Common myeloid progenitor, CD34-positive (primary cell): ENCODE results near the gene UBTD1.

Experiments
- CTCF ChIA-PET: fragments of 350-600 bp; sonication (Branson Sonifier 250); formaldehyde crosslinking; loops from one replicate; lab custom pipeline; 2021; ENCODE audit warnings: antibody characterized with exemption; lab: Charles Lee
- POLR2A ChIA-PET: fragments of 350-600 bp; sonication (Branson Sonifier 250); formaldehyde crosslinking; loops from one replicate; lab custom pipeline; 2021; ENCODE audit warnings: antibody characterized with exemption; lab: Charles Lee
- DNase-seq, 3 donors: peaks; one replicate each; pipeline versions ENCODE4 v3.0.0 to v3.0.0-alpha.2; 2013
- H3K27ac ChIP-seq, 2 experiments: 1 replicate in 1 of 2; 2 replicates in 1 of 2; pipeline ENCODE4 v1.7.0; 2013; ENCODE audit warnings: inconsistent platforms in 2 of 2, low read length in 2 of 2, mild to moderate bottlenecking in 2 of 2, low read depth in 1 of 2, moderate library complexity in 1 of 2; ENCODE audit not compliant: severe bottlenecking in 2 of 2, insufficient read depth in 1 of 2, poor library complexity in 1 of 2
- H3K27me3 ChIP-seq, 5 experiments: replicated peaks in 2 of 5; 1 replicate in 3 of 5; 2 replicates in 2 of 5; pipeline versions ENCODE4 v1.6.1 to v1.7.0; 2013; ENCODE audit warnings: low read length in 4 of 5, mild to moderate bottlenecking in 2 of 5, moderate library complexity in 2 of 5, inconsistent platforms in 1 of 5; ENCODE audit not compliant: insufficient read depth in 5 of 5, control insufficient read depth in 4 of 5
- H3K36me3 ChIP-seq, 4 experiments: 1 replicate in 2 of 4; 2 replicates in 2 of 4; pipeline versions ENCODE4 v1.6.1 to v1.7.0; 2013; ENCODE audit warnings: low read length in 3 of 4, control low read depth in 1 of 4, mild to moderate bottlenecking in 1 of 4; ENCODE audit not compliant: control insufficient read depth in 4 of 4, insufficient read depth in 4 of 4
- H3K4me1 ChIP-seq, 4 experiments: 1 replicate in 3 of 4; 2 replicates in 1 of 4; pipeline versions ENCODE4 v1.6.1 to v1.7.1; 2013; ENCODE audit warnings: low read length in 3 of 4, mild to moderate bottlenecking in 3 of 4, control low read depth in 1 of 4, inconsistent platforms in 1 of 4, moderate library complexity in 1 of 4; ENCODE audit not compliant: control insufficient read depth in 4 of 4, insufficient read depth in 4 of 4; ENCODE audit errors: control extremely low read depth in 1 of 4
- H3K4me3 ChIP-seq, 7 experiments: 1 replicate in 4 of 7; 2 replicates in 3 of 7; pipeline versions ENCODE4 v1.5.1 to v1.7.0; 2013; ENCODE audit warnings: mild to moderate bottlenecking in 7 of 7, low read length in 6 of 7, moderate library complexity in 6 of 7, inconsistent platforms in 2 of 7, low read depth in 2 of 7, control low read depth in 1 of 7; ENCODE audit not compliant: insufficient read depth in 4 of 7, control insufficient read depth in 1 of 7; ENCODE audit errors: extremely low read depth in 1 of 7
- H3K9me3 ChIP-seq, 5 experiments: 1 replicate in 4 of 5; 2 replicates in 1 of 5; pipeline versions ENCODE4 v1.6.1 to v1.7.1; 2013; ENCODE audit warnings: low read length in 4 of 5, mild to moderate bottlenecking in 2 of 5, inconsistent platforms in 1 of 5, low read depth in 1 of 5, moderate library complexity in 1 of 5; ENCODE audit not compliant: control insufficient read depth in 4 of 5, insufficient read depth in 2 of 5; ENCODE audit errors: control extremely low read depth in 1 of 5
- WGBS: methylation state at CpG from one replicate; pipeline ENCODE4 v1.1.5; 2013; ENCODE audit not compliant: insufficient coverage; 5-methylcytosine and 5-hydroxymethylcytosine counted together

UBTD1 gene

DNA sequence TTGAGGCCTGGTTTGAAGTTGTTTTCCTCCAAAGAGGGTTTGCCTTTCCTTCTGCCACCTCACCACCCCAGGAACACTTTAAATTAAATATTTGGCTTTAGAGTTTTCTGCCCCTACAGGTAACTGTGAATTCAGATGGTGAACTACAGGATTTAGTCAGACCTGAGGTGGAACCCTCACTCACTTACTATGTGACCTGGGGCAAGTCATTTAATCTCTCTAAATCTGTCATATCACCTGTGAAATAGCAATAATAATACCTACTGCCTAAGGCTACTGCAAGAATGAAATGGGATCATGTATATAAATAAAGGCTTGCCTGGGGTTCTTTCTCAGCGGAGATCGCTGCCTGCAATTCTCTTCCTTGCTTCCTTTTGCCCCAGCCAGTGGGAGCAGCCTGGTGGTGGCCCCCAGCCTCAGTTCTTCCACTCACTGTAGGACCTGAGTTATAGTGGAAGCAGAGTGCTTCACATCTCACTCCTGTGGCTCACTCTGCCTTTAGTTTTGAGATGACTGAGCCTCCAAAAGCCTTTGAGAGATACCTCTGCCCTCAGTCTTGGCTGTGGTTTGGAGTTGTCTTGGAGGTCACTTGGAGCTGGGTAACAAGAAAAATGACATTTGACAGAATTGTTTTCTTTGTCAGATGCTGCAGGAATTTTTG is 67.7 kb downstream of the UBTD1 start:
- Histone ChIP-seq H3K27ac (no peak overlapping the region), H3K9me3 (peaks cover 0 to 4% (median 0%) of the 10 kb centered on the region in 5 experiments), H3K4me3 (no peak overlapping the region), H3K4me1 (no peaks in the 10 kb centered on the region), H3K36me3 (peaks cover 0 to 8% (median 0%) of the 10 kb centered on the region in 4 experiments), H3K27me3 (no peaks in the 10 kb centered on the region)
- ChIA-PET POLR2A (no interaction called here), CTCF (interaction anchor here (1.1 to 1.4 kb wide), 2 partner anchors 12 to 136 kb away, joined by 3 to 5 read pairs; no protein-coding TSS in a partner anchor)
- no peak for DNase-seq
- WGBS = 93% methylated on average over 2 of the region's 2 CpGs

DNA sequence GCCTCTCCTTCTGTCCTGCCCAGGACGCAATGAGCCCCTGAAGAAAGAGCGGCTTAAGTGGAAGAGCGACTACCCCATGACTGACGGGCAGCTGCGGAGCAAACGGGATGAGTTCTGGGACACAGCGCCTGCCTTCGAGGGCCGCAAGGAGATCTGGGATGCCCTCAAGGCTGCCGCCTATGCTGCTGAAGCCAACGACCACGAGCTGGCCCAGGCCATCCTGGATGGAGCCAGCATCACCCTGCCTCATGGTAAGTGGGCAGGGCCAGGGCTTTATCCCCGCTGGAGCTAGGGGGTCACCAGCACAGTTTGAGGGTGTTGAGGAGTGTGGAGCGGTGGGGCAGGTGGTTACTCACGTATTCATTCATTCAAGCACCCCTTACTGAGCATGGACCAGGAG is 69.2 kb downstream of the UBTD1 start:
- no peak overlapping the region for H3K4me3 ChIP-seq

DNA sequence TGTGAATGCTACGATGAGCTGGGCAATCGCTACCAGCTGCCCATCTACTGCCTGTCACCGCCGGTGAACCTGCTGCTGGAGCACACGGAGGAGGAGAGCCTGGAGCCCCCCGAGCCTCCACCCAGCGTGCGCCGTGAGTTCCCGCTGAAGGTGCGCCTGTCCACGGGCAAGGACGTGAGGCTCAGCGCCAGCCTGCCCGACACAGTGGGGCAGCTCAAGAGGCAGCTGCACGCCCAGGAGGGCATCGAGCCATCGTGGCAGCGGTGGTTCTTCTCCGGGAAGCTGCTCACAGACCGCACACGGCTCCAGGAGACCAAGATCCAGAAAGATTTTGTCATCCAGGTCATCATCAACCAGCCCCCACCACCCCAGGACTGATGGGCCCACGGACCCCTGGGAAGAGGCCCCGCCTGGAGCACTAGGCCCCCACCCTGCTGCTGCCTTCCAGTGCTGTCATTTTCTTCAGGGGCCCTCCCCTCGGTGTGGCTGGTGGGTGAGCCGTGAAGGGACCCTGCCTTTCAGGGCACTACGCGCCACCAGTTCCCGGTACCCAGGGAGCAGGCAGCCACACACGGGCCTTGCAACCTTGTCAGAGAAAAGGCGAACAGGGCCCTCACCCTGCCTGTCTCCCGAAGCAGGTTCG is 71.5 kb downstream of the UBTD1 start:
- Histone ChIP-seq H3K4me1 (peaks cover 0 to 1% (median 0%) of the 10 kb centered on the region in 4 experiments), H3K27me3 (no peaks in the 10 kb centered on the region), H3K36me3 (peaks cover 0 to 8% (median 0%) of the 10 kb centered on the region in 4 experiments), H3K9me3 (no peaks in the 10 kb centered on the region), H3K4me3 (no peak overlapping the region), H3K27ac (no peak overlapping the region)
- no peak for DNase-seq
- 97% methylated on average over 31 of the region's 33 CpGs for WGBS
- POLR2A ChIA-PET = no interaction called here
- CTCF ChIA-PET = interaction anchor here (0.9 to 3.4 kb wide), 6 partner anchors 13 to 41 kb away, joined by 3 to 20 read pairs (median 6); no protein-coding TSS in a partner anchor

More for the DNA sequence above, 69.2 kb downstream of the UBTD1 start:
- no peaks in the 10 kb centered on the region for H3K9me3 ChIP-seq
- DNase-seq = no peak
- H3K4me1 ChIP-seq = peaks cover 0 to 1% (median 0%) of the 10 kb centered on the region in 4 experiments
- peaks cover 0 to 8% (median 0%) of the 10 kb centered on the region in 4 experiments for H3K36me3 ChIP-seq
- 99% methylated on average over 14 of the region's 15 CpGs for WGBS
- no peak overlapping the region for H3K27ac ChIP-seq
- ChIA-PET POLR2A (no interaction called here), CTCF (interaction anchor here (1.1 to 1.6 kb wide), 3 partner anchors 10 to 134 kb away, joined by 3 to 5 read pairs (median 4); no protein-coding TSS in a partner anchor)
- no peaks in the 10 kb centered on the region for H3K27me3 ChIP-seq

DNA sequence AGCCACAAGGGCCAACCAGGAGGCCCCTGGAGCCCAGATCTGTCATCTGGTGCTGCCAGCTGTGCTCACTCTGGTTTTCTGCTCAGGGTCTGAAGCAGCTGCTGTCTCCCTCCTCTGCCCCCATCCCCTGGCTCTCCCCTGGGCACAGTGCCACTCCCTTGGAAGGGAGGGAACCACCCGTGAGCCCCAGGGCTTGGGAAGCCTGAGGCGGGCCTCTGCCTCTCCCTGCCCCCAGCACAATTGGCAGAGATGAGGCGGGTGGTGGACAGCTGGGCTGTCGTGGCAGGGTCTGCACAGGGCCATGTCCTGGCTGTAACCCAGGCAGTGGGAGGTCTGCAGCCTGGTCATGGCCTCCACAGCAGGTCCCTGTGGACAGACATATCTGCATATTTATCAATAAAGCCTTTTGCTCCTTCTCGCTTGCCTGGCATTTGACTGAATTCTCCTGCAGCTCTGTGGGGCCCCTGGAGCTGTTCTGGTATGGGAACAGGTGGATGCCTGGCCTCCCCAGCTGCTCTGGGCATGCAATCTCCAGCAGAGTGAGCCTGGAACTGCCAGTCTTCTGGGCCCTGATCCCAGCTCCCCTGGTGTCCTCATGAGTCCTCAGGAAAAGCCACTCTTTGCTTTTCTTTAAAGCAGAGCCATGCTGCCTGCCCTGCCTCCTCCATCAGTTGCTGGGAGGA is 72.2 kb downstream of the UBTD1 start:
- peaks cover 0 to 8% (median 0%) of the 10 kb centered on the region in 4 experiments for H3K36me3 ChIP-seq
- no peaks in the 10 kb centered on the region for H3K9me3 ChIP-seq
- ChIA-PET CTCF (interaction anchor here (1.1 to 3.4 kb wide), 9 partner anchors 12 to 163 kb away, joined by 4 to 20 read pairs (median 6); partner anchors contain the start of gene C10orf62), POLR2A (no interaction called here)
- DNase-seq = no peak
- H3K27ac ChIP-seq = no peak overlapping the region
- peaks cover 0 to 1% (median 0%) of the 10 kb centered on the region in 4 experiments for H3K4me1 ChIP-seq
- no peaks in the 10 kb centered on the region for H3K27me3 ChIP-seq
- no peak overlapping the region for H3K4me3 ChIP-seq
- WGBS = 93% methylated on average over 2 of the region's 5 CpGs

DNA sequence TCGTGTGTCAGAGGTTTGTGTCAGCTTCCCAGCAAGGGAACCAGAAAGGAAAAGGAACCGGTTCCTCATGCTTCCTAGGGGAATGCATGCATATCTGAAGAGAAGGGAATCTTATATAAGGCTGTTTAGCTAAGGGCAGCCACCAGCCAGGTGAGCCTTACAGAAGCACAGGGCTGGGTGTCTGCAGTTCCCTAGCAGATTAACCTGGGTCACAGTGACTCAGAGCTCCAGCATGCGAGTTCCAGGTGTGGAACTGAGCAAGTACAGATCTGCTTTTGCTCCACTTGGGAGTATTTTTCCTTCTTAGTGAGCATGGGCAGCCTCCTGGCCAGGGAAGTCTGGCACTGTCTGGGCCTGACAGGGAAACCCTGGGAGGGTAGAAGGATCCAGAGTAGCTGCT is 72.9 kb downstream of the UBTD1 start:
- WGBS = 89% methylated on average over 3 of the region's 3 CpGs
- Histone ChIP-seq H3K27ac (no peak overlapping the region), H3K9me3 (no peaks in the 10 kb centered on the region), H3K36me3 (peaks cover 0 to 8% (median 0%) of the 10 kb centered on the region in 4 experiments), H3K4me3 (no peak overlapping the region), H3K27me3 (no peaks in the 10 kb centered on the region), H3K4me1 (peaks cover 0 to 1% (median 0%) of the 10 kb centered on the region in 4 experiments)
- CTCF ChIA-PET = interaction anchor here (0.9 to 3.4 kb wide), 18 partner anchors 11 to 162 kb away, joined by 3 to 20 read pairs (median 5); partner anchors contain the start of genes C10orf62 and HOGA1
- POLR2A ChIA-PET = no interaction called here
- no peak for DNase-seq

DNA sequence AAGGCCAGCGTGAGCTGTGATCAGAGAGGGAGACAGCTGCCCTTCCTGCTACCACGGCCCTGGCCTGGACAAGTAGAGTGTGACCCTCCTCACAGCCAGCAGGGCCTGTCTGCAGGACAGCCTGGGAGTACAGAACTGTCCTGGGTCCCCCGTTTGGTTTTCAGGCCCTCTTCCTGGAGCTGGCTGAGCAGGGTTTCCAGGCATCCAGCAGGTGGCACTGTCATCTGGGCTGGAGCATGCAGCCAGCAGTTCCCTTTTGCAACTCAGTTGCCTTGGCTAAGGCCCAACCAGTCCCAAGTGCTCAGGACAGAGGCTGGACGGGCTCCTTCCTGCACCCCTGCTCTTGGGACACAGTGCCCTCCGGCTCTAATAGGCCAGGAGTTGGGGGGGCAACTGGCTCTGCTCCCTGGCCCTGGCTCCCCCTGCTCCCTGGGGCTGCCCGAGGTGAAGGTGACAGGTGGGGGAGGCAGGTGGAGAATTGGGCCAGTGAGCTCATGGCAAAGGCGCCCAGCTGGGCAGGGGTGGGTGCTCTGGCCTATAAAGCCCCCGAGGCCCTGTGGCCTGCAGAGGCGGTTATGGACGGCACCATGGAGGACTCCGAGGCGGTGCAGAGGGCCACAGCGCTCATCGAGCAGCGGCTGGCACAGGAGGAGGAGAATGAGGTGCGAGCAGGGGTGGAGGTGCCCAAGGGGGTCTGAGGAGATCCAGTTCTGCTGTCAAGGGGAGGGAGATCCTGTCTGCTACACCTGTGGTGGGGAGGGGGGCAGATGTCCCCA is 73.7 kb downstream of the UBTD1 start, which contains the start of gene ANKRD2:
TSS of gene ANKRD2 (plus strand) at position 566 of the 776 bp plus-strand sequence. CDS start at position 576, 10 bp downstream.
- Histone ChIP-seq H3K4me1 (peaks cover 0 to 1% (median 0%) of the 10 kb centered on the region in 4 experiments), H3K27me3 (peaks cover 0 to under 1% (median 0%) of the 10 kb centered on the region in 5 experiments), H3K36me3 (peaks cover 0 to 8% (median 0%) of the 10 kb centered on the region in 4 experiments), H3K27ac (no peak within 1 kb of the TSS), H3K4me3 (no peak within 1 kb of the TSS), H3K9me3 (no peaks in the 10 kb centered on the region)
- ChIA-PET POLR2A (interaction anchor here (0.5 kb wide), 1 partner anchor 21 kb away, joined by 3 read pairs; no protein-coding TSS in a partner anchor), CTCF (interaction anchor here (0.9 to 3.4 kb wide), 20 partner anchors 9 to 161 kb away, joined by 3 to 20 read pairs (median 4); partner anchors contain the start of genes C10orf62 and HOGA1)
- peak; percentile 67 to 85 (median 80) for DNase-seq
- 48% methylated on average over 7 of the region's 16 CpGs for WGBS
